HepG2 (cell line): ENCODE measurements around the gene UBXN1. TPM values are rescaled to one million over a fixed set of nuclear protein-coding genes. Genes with fewer than 3 reads are reported as not detected.

ENCODE experiments used
- AGO2 ChIP-seq: fragments of 200-400 bp; formaldehyde crosslinking; optimal IDR thresholded peaks from 2 replicates; pipeline ENCODE3; 2017; ENCODE audit warnings: mild to moderate bottlenecking, low read depth, low read length, moderate library complexity
- CCAR2 ChIP-seq: fragments of 200-400 bp; formaldehyde crosslinking; optimal IDR thresholded peaks from 2 replicates; pipeline ENCODE3; 2018; ENCODE audit warnings: low read depth, mild to moderate bottlenecking, low read length, moderate library complexity
- ELF3 ChIP-seq: IDR thresholded peaks from 2 replicates; pipeline ENCODE4 v1.6.1; 2016; ENCODE audit warnings: missing genetic modification reagents, missing compliant biosample characterization
- IRX3 ChIP-seq: sonication (generic); formaldehyde crosslinking; IDR thresholded peaks from 2 replicates; pipeline ENCODE4 v1.8.1; 2023; ENCODE audit warnings: mild to moderate bottlenecking, low read depth, missing genetic modification reagents, borderline replicate concordance
- KLF12 ChIP-seq: sonication (generic); formaldehyde crosslinking; IDR thresholded peaks from 2 replicates; pipeline ENCODE4 v1.4.0; 2020; ENCODE audit warnings: missing genetic modification reagents, borderline replicate concordance
- MIER3 ChIP-seq: IDR thresholded peaks from 2 replicates; pipeline ENCODE4 v1.6.1; 2016; ENCODE audit warnings: missing compliant biosample characterization, borderline replicate concordance
- RXRA ChIP-seq: sonication (generic); formaldehyde crosslinking; IDR thresholded peaks from 2 replicates; pipeline ENCODE4 v1.5.1; 2020; ENCODE audit warnings: missing genetic modification reagents
- SMARCC2 ChIP-seq: fragments of 450-650 bp; IDR thresholded peaks from 2 replicates; pipeline ENCODE4 v1.6.1; 2017; ENCODE audit warnings: antibody characterized with exemption, mild to moderate bottlenecking
- SNRNP70 ChIP-seq: fragments of 200-400 bp; formaldehyde crosslinking; IDR thresholded peaks from 2 replicates; pipeline ENCODE4 v1.6.1; 2017; ENCODE audit warnings: mild to moderate bottlenecking, low read depth, low read length, moderate library complexity
- TCF12 ChIP-seq, 2 experiments: fragments of 450-650 bp in 1 of 2; sonication (generic) in 1 of 2; formaldehyde crosslinking in 1 of 2; IDR thresholded peaks; 2 replicates each; pipeline versions ENCODE4 v1.6.1 to v1.8.0; 2017 to 2022; ENCODE audit warnings: antibody characterized with exemption in 1 of 2, mild to moderate bottlenecking in 1 of 2, missing genetic modification reagents in 1 of 2, moderate library complexity in 1 of 2
- ZMYM4 ChIP-seq: sonication (generic); formaldehyde crosslinking; IDR thresholded peaks from 2 replicates; pipeline ENCODE4 v1.8.1; 2023; ENCODE audit warnings: mild to moderate bottlenecking, missing genetic modification reagents
- ZNF350 ChIP-seq: sonication (generic); formaldehyde crosslinking; IDR thresholded peaks from 2 replicates; pipeline ENCODE4 v1.4.0; 2020; ENCODE audit warnings: mild to moderate bottlenecking, low read depth, missing genetic modification reagents, borderline replicate concordance
- ZNF550 ChIP-seq: sonication (generic); formaldehyde crosslinking; IDR thresholded peaks from 2 replicates; pipeline ENCODE4 v1.4.0; 2020; ENCODE audit warnings: mild to moderate bottlenecking, missing genetic modification reagents, borderline replicate concordance
- ZSCAN31 ChIP-seq: sonication (generic); formaldehyde crosslinking; IDR thresholded peaks from 2 replicates; pipeline ENCODE4 v1.5.0; 2020; ENCODE audit warnings: low read depth, mild to moderate bottlenecking, missing genetic modification reagents
- polyA plus RNA-seq, 8 experiments: library from polyadenylated mRNA; depleted of rRNA in 3 of 8; stranded (reverse) in 7 of 8; unstranded in 1 of 8; fragments of >200 nt; fragmentation: Illumina TruSeq in 4 of 8; extraction: Trizol in 4 of 8; gene quantifications; 2 replicates each; pipeline versions ENCODE4 v1.2.1 to v1.2.3, GENCODE V29; 2011 to 2016; ENCODE audit warnings: low read depth in 4 of 8, missing spikeins in 1 of 8, mixed read lengths in 1 of 8; ENCODE audit not compliant: insufficient read depth in 1 of 8
- total RNA-seq, 5 experiments: library from RNA; depleted of rRNA; stranded (reverse); fragments of >200 nt; fragmentation: Illumina TruSeq; extraction: Trizol; gene quantifications; 2 replicates each; pipeline ENCODE4 v1.2.3, GENCODE V29; 2016; ENCODE audit warnings: low read depth in 1 of 5
- TF ChIP-seq, protein P1 (sequence below): sonication (generic); formaldehyde crosslinking; conservative IDR thresholded peaks from 2 replicates; pipeline ENCODE4 v1.8.0; 2022; ENCODE audit warnings: mild to moderate bottlenecking, moderate library complexity, missing genetic modification reagents
- TF ChIP-seq, protein P2 (sequence below): sonication (generic); formaldehyde crosslinking; IDR thresholded peaks from 2 replicates; pipeline ENCODE4 v1.5.0; 2020; ENCODE audit warnings: mild to moderate bottlenecking, missing genetic modification reagents
- TF ChIP-seq, protein P3 (sequence below): sonication (generic); formaldehyde crosslinking; IDR thresholded peaks from 2 replicates; pipeline ENCODE4 v1.5.0; 2020; ENCODE audit warnings: mild to moderate bottlenecking, missing genetic modification reagents, borderline replicate concordance
- TF ChIP-seq, protein P4 (sequence below): sonication (generic); formaldehyde crosslinking; IDR thresholded peaks from 2 replicates; pipeline ENCODE4 v1.8.1; 2023; ENCODE audit warnings: missing genetic modification reagents, inconsistent platforms, borderline replicate concordance
- TF ChIP-seq, protein P5 (sequence below): IDR thresholded peaks from 2 replicates; pipeline ENCODE4 v1.6.1; 2016

The UBXN1 gene
- total and polyA plus RNA-seq, 2 of the 13 experiments (the other 11 are each of a cell fraction or from before 2014, with no cell fraction given), result 47.5 to 52.4 TPM

DNA sequence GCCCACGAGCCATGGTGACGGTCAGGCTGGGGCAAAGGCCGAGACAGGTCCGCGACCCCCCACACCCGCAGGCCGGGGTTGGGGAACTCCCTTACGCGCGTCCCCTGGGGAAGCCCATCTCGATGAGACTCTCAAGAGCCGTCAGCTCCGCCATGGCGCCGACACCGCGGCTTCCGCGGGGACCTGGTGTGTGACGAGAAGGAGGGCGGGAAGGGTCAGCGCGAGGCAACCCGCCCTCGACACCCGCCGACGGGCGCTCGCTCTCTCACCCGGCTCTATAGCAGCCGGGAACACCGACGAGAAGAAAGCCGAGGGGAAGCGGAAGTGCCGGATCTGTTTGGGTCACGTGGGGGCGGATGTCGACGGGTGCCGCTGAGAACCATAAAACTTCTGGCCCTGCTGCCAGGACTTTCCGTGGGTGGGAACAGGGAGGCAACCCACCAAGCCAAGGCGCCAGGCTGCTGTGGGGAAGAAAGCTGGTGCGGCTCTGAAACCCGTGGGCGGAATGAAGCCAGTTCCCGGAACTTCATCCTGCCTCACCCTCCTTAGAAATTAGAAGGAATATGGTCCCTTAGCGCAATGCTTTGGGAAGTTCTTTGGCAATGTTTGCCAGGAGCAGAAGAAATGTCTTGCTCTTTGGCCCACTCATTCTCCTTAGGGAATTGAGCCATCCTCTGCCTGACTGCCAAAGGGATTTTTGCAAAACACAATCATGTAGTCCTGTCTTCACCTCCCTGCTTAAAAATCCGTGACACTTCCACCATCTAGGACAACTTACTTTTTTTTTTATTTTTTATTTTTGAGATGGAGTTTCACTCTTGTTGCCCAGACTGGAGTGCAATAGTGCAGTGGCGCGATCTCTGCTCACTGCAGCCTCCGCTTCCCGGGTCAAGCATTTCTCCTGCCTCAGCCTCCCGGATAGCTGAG is at the start of gene UBXN1 (continued):
- TF ChIP-seq, protein P1, sequence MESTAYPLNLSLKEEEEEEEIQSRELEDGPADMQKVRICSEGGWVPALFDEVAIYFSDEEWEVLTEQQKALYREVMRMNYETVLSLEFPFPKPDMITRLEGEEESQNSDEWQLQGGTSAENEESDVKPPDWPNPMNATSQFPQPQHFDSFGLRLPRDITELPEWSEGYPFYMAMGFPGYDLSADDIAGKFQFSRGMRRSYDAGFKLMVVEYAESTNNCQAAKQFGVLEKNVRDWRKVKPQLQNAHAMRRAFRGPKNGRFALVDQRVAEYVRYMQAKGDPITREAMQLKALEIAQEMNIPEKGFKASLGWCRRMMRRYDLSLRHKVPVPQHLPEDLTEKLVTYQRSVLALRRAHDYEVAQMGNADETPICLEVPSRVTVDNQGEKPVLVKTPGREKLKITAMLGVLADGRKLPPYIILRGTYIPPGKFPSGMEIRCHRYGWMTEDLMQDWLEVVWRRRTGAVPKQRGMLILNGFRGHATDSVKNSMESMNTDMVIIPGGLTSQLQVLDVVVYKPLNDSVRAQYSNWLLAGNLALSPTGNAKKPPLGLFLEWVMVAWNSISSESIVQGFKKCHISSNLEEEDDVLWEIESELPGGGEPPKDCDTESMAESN (CRISPR knock-in tag), result peak; percentile 57; the same call in 1 of the 2 replicates
- peak; percentile 77 for TF ChIP-seq AGO2
- TF ChIP-seq ZSCAN31 (CRISPR knock-in tag), result peak; percentile 69
- peak; percentile 82 for TF ChIP-seq ELF3 (CRISPR knock-in tag)
- TF ChIP-seq, protein P2, sequence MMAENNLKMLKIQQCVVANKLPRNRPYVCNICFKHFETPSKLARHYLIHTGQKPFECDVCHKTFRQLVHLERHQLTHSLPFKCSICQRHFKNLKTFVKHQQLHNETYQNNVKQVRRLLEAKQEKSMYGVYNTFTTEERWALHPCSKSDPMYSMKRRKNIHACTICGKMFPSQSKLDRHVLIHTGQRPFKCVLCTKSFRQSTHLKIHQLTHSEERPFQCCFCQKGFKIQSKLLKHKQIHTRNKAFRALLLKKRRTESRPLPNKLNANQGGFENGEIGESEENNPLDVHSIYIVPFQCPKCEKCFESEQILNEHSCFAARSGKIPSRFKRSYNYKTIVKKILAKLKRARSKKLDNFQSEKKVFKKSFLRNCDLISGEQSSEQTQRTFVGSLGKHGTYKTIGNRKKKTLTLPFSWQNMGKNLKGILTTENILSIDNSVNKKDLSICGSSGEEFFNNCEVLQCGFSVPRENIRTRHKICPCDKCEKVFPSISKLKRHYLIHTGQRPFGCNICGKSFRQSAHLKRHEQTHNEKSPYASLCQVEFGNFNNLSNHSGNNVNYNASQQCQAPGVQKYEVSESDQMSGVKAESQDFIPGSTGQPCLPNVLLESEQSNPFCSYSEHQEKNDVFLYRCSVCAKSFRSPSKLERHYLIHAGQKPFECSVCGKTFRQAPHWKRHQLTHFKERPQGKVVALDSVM (CRISPR knock-in tag), result peak; percentile 9; the same call in 1 of the 2 replicates
- no peak for TF ChIP-seq SMARCC2
- no peak for TF ChIP-seq IRX3
- TF ChIP-seq ZNF350, result peak; percentile 87; the same call in 1 of the 2 replicates
- TF ChIP-seq RXRA, result peak; percentile 49; the same call in 1 of the 2 replicates
- peak; percentile 80 for TF ChIP-seq ZMYM4 (CRISPR knock-in tag)
- TF ChIP-seq TCF12 (IDR thresholded peaks at IDR 0.05), result no peak
- 0 out of 2 replicates have a peak, but pooled peaks have one; percentile 7 for TF ChIP-seq TCF12 (CRISPR knock-in tag; IDR thresholded peaks at IDR 0.05)
- TF ChIP-seq, protein P3, sequence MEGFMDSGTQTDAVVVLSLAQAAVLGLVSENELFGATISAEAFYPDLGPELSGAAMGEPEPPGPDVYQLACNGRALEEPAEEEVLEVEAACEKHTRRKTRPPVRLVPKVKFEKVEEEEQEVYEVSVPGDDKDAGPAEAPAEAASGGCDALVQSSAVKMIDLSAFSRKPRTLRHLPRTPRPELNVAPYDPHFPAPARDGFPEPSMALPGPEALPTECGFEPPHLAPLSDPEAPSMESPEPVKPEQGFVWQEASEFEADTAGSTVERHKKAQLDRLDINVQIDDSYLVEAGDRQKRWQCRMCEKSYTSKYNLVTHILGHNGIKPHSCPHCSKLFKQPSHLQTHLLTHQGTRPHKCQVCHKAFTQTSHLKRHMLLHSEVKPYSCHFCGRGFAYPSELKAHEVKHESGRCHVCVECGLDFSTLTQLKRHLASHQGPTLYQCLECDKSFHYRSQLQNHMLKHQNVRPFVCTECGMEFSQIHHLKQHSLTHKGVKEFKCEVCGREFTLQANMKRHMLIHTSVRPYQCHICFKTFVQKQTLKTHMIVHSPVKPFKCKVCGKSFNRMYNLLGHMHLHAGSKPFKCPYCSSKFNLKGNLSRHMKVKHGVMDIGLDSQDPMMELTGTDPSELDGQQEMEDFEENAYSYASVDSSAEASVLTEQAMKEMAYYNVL, result peak; percentile 66; the same call in 1 of the 2 replicates
- no peak for TF ChIP-seq SNRNP70
- TF ChIP-seq KLF12 (CRISPR knock-in tag), result peak; percentile 10; the same call in 1 of the 2 replicates
- TF ChIP-seq ZNF550 (CRISPR knock-in tag), result no peak
- TF ChIP-seq, protein P4, sequence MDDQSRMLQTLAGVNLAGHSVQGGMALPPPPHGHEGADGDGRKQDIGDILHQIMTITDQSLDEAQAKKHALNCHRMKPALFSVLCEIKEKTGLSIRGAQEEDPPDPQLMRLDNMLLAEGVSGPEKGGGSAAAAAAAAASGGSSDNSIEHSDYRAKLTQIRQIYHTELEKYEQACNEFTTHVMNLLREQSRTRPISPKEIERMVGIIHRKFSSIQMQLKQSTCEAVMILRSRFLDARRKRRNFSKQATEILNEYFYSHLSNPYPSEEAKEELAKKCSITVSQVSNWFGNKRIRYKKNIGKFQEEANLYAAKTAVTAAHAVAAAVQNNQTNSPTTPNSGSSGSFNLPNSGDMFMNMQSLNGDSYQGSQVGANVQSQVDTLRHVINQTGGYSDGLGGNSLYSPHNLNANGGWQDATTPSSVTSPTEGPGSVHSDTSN (CRISPR knock-in tag), result no peak
- TF ChIP-seq, protein P5, sequence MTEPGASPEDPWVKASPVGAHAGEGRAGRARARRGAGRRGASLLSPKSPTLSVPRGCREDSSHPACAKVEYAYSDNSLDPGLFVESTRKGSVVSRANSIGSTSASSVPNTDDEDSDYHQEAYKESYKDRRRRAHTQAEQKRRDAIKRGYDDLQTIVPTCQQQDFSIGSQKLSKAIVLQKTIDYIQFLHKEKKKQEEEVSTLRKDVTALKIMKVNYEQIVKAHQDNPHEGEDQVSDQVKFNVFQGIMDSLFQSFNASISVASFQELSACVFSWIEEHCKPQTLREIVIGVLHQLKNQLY (CRISPR knock-in tag), result 0 out of 2 replicates have a peak, but pooled peaks have one; percentile 32
- peak; percentile 36 for TF ChIP-seq CCAR2
- peak; percentile 51; the same call in 1 of the 2 replicates for TF ChIP-seq MIER3 (CRISPR knock-in tag)
